ENCODE results near the gene DIAPH2.

DNA sequence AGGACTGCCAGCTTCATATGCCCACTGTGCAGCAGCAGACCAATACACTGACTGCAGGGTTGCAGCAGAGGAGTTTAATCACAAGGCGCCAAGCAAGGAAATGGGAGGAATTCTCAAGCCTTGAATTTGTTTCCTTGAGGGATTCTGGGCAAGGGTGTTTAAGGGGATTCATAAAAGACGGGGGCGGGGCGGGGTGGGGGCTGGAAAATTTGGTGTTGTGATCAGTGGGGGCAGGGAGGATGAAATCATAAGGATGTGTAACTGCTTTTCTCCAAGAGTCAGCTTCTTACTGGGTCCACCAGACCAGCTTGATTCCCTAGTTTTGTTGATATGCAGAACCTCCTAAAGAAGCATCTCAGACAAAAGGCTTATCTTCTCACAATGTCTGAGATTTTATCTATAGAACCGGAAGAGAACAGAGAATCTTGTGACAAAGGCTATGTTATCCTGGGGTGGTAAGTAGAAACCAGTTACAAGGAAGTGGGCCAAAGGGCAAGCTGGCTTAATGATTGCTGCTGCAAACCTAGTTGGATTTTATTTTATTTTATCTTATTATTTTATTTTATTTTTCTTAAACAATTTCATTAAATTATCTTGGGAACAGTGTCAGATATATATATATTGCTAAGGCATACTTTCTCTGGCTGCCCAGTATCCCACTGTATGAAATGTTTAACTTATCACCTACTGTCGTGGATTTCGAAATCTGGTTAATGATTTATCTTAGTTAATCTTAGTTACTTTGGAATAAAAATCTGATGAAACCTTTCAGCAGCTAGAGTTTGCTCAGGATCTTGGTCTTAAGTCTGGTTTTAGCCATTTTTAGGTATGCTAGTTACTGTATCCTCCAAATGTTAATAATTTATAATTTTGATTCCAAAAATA is 475.5 kb downstream of the DIAPH2 start:
- TF ChIP-seq, protein P1, sequence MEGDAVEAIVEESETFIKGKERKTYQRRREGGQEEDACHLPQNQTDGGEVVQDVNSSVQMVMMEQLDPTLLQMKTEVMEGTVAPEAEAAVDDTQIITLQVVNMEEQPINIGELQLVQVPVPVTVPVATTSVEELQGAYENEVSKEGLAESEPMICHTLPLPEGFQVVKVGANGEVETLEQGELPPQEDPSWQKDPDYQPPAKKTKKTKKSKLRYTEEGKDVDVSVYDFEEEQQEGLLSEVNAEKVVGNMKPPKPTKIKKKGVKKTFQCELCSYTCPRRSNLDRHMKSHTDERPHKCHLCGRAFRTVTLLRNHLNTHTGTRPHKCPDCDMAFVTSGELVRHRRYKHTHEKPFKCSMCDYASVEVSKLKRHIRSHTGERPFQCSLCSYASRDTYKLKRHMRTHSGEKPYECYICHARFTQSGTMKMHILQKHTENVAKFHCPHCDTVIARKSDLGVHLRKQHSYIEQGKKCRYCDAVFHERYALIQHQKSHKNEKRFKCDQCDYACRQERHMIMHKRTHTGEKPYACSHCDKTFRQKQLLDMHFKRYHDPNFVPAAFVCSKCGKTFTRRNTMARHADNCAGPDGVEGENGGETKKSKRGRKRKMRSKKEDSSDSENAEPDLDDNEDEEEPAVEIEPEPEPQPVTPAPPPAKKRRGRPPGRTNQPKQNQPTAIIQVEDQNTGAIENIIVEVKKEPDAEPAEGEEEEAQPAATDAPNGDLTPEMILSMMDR (IDR thresholded peaks at IDR 0.05; ENCODE audit: low read length): no peak
- TF ChIP-seq EZH2 (optimal IDR thresholded peaks at IDR 0.05; ENCODE audit: low read depth, low read length): no peak
